ENCODE measurements around the gene BEST4.

GRCh38 chr1:44828003-44828651 lies 40.2 kb upstream of the BEST4 start:
- TF ChIP-seq CTCF (IDR thresholded peaks at IDR 0.05): no peak
- no peak for TF ChIP-seq POLR2A (IDR thresholded peaks at IDR 0.05)
